CD14-positive monocyte (primary cell): ENCODE measurements around the gene LZTFL1. TPM values are rescaled to one million over a fixed set of nuclear protein-coding genes. Genes with fewer than 3 reads are reported as not detected.

ENCODE experiments used
- DNase-seq, 3 donors: peaks; one replicate each; pipeline ENCODE4 v3.0.0-alpha.2; 2011 to 2022
- H2AFZ ChIP-seq: 2 replicates; pipeline ENCODE4 v1.6.0; 2012; ENCODE audit warnings: mild to moderate bottlenecking, low read depth, low read length, inconsistent platforms; ENCODE audit not compliant: insufficient read depth, poor library complexity, severe bottlenecking
- H3K27ac ChIP-seq, 2 donors: 1 replicate in 1 of 2; 2 replicates in 1 of 2; pipeline ENCODE4 v1.5.1; 2012 to 2013; ENCODE audit warnings: low read length in 2 of 2, control low read depth in 1 of 2, inconsistent platforms in 1 of 2, low read depth in 1 of 2, mild to moderate bottlenecking in 1 of 2
- H3K27me3 ChIP-seq, 2 donors: one replicate each; pipeline versions ENCODE4 v1.6.0 to v1.6.1; 2011 to 2013; ENCODE audit warnings: low read length in 2 of 2; ENCODE audit not compliant: control insufficient read depth in 2 of 2, insufficient read depth in 2 of 2
- H3K36me3 ChIP-seq, 2 donors: replicated peaks in 1 of 2; 1 replicate in 1 of 2; 2 replicates in 1 of 2; pipeline versions ENCODE4 v1.5.1 to v1.6.1; 2012 to 2013; ENCODE audit warnings: low read length in 2 of 2, control low read depth in 1 of 2, inconsistent platforms in 1 of 2, mild to moderate bottlenecking in 1 of 2; ENCODE audit not compliant: insufficient read depth in 2 of 2, control insufficient read depth in 1 of 2
- H3K4me1 ChIP-seq, 2 donors: 1 replicate in 1 of 2; 2 replicates in 1 of 2; pipeline versions ENCODE4 v1.5.1 to v1.6.1; 2012 to 2013; ENCODE audit warnings: low read length in 2 of 2, control low read depth in 1 of 2, inconsistent platforms in 1 of 2, mild to moderate bottlenecking in 1 of 2, moderate library complexity in 1 of 2; ENCODE audit not compliant: insufficient read depth in 2 of 2, control insufficient read depth in 1 of 2
- H3K4me2 ChIP-seq: replicated peaks from 2 replicates; pipeline ENCODE3; 2012; ENCODE audit warnings: low read length, moderate library complexity, mild to moderate bottlenecking; ENCODE audit not compliant: poor library complexity, severe bottlenecking; ENCODE audit errors: extremely low read depth
- H3K4me3 ChIP-seq, 3 experiments: fragments of 200-600 bp in 1 of 3; sonication (generic) in 1 of 3; replicated peaks in 1 of 3; 1 replicate in 2 of 3; 2 replicates in 1 of 3; pipeline ENCODE4 v1.5.1; 2011 to 2013; ENCODE audit warnings: low read length in 3 of 3, mild to moderate bottlenecking in 3 of 3, control low read depth in 2 of 3, low read depth in 2 of 3, inconsistent platforms in 1 of 3, moderate library complexity in 1 of 3
- H3K79me2 ChIP-seq: 2 replicates; pipeline ENCODE4 v1.6.0; 2012; ENCODE audit warnings: mild to moderate bottlenecking, control low read depth, inconsistent platforms, low read length, moderate library complexity; ENCODE audit not compliant: insufficient read depth
- H3K9ac ChIP-seq: 2 replicates; pipeline ENCODE4 v1.6.0; 2017; ENCODE audit warnings: low read length, mild to moderate bottlenecking; ENCODE audit not compliant: insufficient read depth, poor library complexity, severe bottlenecking
- H3K9me3 ChIP-seq, 2 donors: replicated peaks in 1 of 2; 1 replicate in 1 of 2; 2 replicates in 1 of 2; pipeline versions ENCODE4 v1.5.1 to v1.6.1; 2012 to 2013; ENCODE audit warnings: low read length in 2 of 2, control low read depth in 1 of 2; ENCODE audit not compliant: control insufficient read depth in 1 of 2, insufficient read depth in 1 of 2
- H4K20me1 ChIP-seq: 2 replicates; pipeline ENCODE4 v1.6.0; 2012; ENCODE audit warnings: mild to moderate bottlenecking, low read length, control low read depth, moderate library complexity; ENCODE audit not compliant: insufficient read depth
- H3K27ac Mint-ChIP-seq, 7 donors: one replicate each; pipeline ENCODE4 v1.8.0; 2020; ENCODE audit warnings: mild to moderate bottlenecking in 7 of 7, mixed read lengths in 7 of 7, moderate library complexity in 6 of 7, inconsistent platforms in 2 of 7
- H3K27me3 Mint-ChIP-seq, 3 donors: one replicate each; pipeline ENCODE4 v1.8.0; 2021 to 2022; ENCODE audit warnings: low read depth in 3 of 3, mild to moderate bottlenecking in 3 of 3, mixed read lengths in 3 of 3, moderate library complexity in 3 of 3, inconsistent platforms in 1 of 3
- H3K36me3 Mint-ChIP-seq, 2 donors: one replicate each; pipeline ENCODE4 v1.8.0; 2020; ENCODE audit warnings: mixed read lengths in 2 of 2, inconsistent platforms in 1 of 2, mild to moderate bottlenecking in 1 of 2
- H3K4me1 Mint-ChIP-seq: one replicate; pipeline ENCODE4 v1.8.0; 2020; ENCODE audit warnings: mild to moderate bottlenecking, mixed read lengths
- H3K4me3 Mint-ChIP-seq, 2 donors: one replicate each; pipeline ENCODE4 v1.8.0; 2020; ENCODE audit warnings: mild to moderate bottlenecking in 2 of 2, mixed read lengths in 2 of 2, moderate library complexity in 1 of 2
- H3K9me3 Mint-ChIP-seq, 7 donors: one replicate each; pipeline ENCODE4 v1.8.0; 2020 to 2022; ENCODE audit warnings: mixed read lengths in 7 of 7, mild to moderate bottlenecking in 6 of 7, moderate library complexity in 6 of 7, inconsistent platforms in 2 of 7
- CTCF ChIP-seq: fragments of 200-600 bp; IDR thresholded peaks from one replicate; pipeline ENCODE4 v1.8.0; 2022; ENCODE audit warnings: antibody characterized with exemption, mild to moderate bottlenecking
- WGBS: methylation state at CpG from one replicate; pipeline ENCODE4 v1.1.5; 2013; ENCODE audit warnings: missing lambda C conversion rate; ENCODE audit not compliant: insufficient coverage; 5-methylcytosine and 5-hydroxymethylcytosine counted together
- intact Hi-C, 2 donors: fragments of 100-400 bp; cut with micrococcal nuclease; formaldehyde crosslinking; loops; one replicate each; pipeline versions ENCODE4 v1.15.0 to v1.15.1; 2023
- polyA plus RNA-seq, 3 donors: library from polyadenylated mRNA; depleted of rRNA in 1 of 3; unstranded in 2 of 3; stranded (reverse) in 1 of 3; fragments of 300-500 nt in 2 of 3; fragments of >200 nt in 1 of 3; fragmentation: Illumina TruSeq in 2 of 3; gene quantifications; 1 replicate in 2 of 3; 2 replicates in 1 of 3; pipeline ENCODE4 v1.2.3, GENCODE V29; 2012 to 2021

LZTFL1 gene
- polyA plus RNA-seq, 3 donors = 7.3 to 10.5 (median 7.5) TPM

DNA sequence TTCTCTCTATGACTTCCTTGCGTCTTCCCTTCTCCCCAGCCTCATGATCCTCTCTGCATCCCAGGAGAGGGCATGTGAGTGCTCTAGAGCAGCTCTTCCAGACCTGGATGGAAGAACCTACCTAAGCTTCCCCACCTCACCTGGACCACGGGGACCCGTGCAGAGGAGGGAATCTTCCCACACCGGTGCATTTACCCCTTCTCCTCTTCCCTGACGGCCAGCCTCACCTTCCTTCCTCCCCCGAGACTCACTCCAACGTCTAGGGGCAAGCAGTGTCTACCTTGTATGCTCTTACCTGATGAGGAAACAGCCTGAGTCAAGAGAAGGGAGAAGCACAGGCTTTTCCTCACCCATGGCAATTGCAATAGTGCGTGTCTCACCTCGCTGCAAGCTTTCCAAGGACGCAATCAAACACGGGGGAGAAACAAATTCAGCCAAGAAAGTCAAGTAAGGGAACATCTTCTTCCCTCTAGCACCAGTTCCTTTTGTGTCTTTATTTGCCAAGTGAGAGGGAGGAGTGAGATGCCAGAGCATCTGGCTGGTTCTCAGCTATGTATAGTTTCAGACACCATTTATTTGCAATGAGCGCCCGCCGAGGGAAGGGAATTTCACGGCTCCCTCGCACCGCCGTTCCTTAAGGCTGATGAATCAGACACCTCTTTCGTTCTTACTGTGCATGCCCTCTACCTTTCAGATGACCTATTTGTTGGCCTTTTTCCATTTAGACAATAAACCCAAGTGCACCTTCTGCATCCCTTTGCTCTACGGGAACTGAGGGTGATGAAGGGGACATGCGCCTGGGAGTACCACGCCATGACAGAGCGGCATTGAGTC, 42.7 kb upstream of the LZTFL1 start:
- H3K36me3 Mint-ChIP-seq = no peaks in the 10 kb centered on the region
- Histone ChIP-seq H3K27ac (no peak overlapping the region), H3K4me3 (no peak overlapping the region), H3K9me3 (no peaks in the 10 kb centered on the region), H3K4me1 (no peaks in the 10 kb centered on the region), H2AFZ (no peak overlapping the region), H3K79me2 (no peaks in the 10 kb centered on the region), H4K20me1 (no peaks in the 10 kb centered on the region), H3K27me3 (no peaks in the 10 kb centered on the region), H3K36me3 (no peaks in the 10 kb centered on the region), H3K9ac (no peak overlapping the region), H3K4me2 (no peak overlapping the region)
- no peak overlapping the region for H3K4me3 Mint-ChIP-seq
- 98% methylated on average over 7 of the region's 23 CpGs for WGBS
- no peak for TF ChIP-seq CTCF
- no peaks in the 10 kb centered on the region for H3K9me3 Mint-ChIP-seq
- no peaks in the 10 kb centered on the region for H3K4me1 Mint-ChIP-seq
- intact Hi-C loops = no loop called here
- H3K27me3 Mint-ChIP-seq = peaks cover 0 to 8% (median 3%) of the 10 kb centered on the region in 3 donors
- no peak for DNase-seq
- H3K27ac Mint-ChIP-seq = no peak overlapping the region

DNA sequence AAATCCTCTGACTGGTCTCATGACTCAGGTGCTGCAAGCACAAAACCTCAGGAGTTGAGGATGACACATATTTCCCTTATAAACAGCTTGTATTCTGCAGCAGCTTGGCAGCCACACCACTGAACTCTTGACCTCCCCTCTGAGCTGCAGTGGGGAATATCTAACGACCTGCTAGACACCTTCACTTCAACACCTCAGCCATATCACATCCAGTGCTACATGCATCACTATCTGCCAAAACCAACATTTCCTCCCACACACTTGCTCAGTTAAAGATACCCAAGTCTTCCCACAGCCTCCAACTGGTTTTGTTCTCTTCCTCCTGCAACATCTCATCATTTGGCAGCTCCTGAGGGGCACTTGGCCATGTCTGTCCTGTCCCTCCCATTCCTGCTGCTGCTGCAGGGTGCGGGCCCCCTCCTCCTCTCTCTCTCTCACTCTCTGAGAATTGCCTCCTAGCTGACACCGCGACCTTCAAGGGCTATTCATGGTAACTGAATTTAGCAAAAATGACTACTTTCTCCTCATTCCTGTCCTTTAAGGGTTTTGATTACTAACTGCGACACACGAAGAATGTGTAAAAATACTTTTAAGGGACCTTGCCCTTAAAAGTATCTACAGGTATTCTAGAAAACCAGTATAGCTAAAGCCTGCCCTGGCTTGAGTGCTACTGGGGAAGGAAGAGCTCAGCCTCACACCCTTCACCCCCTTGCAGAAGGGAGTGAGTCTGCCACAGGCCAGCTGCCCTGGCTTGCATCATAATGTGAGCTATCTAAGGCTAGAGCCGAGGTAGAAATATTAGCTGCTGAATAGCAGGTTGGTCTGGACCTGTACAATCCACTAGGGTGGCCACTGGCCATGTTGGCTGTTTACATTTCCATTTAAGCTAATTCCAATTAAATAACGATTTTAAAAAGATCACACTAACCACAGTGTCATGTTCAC, 39.4 kb upstream of the LZTFL1 start:
- WGBS = 59% methylated on average over 3 of the region's 8 CpGs
- H3K36me3 Mint-ChIP-seq = no peaks in the 10 kb centered on the region
- no peak for DNase-seq
- Histone ChIP-seq H3K9me3 (no peaks in the 10 kb centered on the region), H3K27me3 (no peaks in the 10 kb centered on the region), H4K20me1 (no peaks in the 10 kb centered on the region), H3K36me3 (no peaks in the 10 kb centered on the region), H3K4me2 (no peak overlapping the region), H3K4me3 (no peak overlapping the region), H3K79me2 (no peaks in the 10 kb centered on the region), H2AFZ (no peak overlapping the region), H3K9ac (no peak overlapping the region), H3K4me1 (no peaks in the 10 kb centered on the region), H3K27ac (no peak overlapping the region)
- H3K4me1 Mint-ChIP-seq = no peaks in the 10 kb centered on the region
- H3K9me3 Mint-ChIP-seq = no peaks in the 10 kb centered on the region
- peaks cover 0 to 8% (median 3%) of the 10 kb centered on the region in 3 donors for H3K27me3 Mint-ChIP-seq
- intact Hi-C loops = no loop called here
- H3K4me3 Mint-ChIP-seq = no peak overlapping the region
- TF ChIP-seq CTCF = no peak
- no peak overlapping the region for H3K27ac Mint-ChIP-seq
